GM19467 (cell line): ENCODE results near the gene MSH4.
"Not testable (repeated sequence)": the region's sequence is repeated elsewhere in the genome, so short reads cannot be mapped to it uniquely, and the experiment has no call there.

Experiments used
- ATAC-seq: cut with Tn5 transposase; IDR thresholded peaks from one replicate; pipeline ENCODE4 v1.9.1; 2021; ENCODE audit warnings: mild to moderate bottlenecking, moderate library complexity; ENCODE audit not compliant: unreplicated experiment

Gene MSH4

DNA sequence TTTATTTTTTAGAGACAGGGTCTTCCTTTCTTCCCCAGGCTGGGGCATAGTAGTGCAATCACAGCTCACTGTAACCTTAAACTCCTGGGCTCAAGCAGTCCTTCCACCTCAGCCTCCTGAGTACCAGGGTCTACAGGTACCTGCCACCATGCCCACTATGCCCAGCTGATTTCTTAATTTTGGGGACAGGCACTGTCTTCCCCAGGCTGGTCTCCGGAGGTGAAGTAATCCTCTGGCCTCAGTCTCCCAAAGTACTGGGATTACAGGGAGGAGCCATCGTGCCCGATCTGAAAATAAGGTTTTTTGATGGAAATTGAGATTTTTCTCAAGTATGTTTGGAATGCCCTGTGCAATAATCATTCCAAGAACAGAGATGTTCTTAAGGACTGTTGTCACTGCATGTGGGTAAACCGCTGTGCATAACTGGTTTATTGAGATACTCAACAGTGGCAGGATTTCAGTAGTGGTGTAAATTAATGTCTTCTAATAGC, 934 bp upstream of the MSH4 start:
- ATAC-seq = no peak

DNA sequence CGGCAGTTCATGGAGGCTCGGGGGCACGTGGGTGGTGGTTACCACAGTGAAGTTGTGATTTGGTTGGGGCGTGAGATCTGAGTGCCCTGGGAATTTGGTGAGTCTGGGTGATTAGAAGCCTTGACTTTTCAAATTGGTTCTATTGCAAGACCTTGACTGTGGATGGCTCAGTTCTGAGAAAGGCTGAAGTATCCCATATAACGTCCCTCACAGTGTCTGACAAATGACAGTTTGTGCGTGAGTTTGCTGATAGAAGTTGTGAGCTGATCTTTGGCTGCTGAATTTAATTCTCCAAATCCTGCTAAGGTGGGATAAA, 549 bp downstream of the MSH4 start:
- no peak for ATAC-seq

DNA sequence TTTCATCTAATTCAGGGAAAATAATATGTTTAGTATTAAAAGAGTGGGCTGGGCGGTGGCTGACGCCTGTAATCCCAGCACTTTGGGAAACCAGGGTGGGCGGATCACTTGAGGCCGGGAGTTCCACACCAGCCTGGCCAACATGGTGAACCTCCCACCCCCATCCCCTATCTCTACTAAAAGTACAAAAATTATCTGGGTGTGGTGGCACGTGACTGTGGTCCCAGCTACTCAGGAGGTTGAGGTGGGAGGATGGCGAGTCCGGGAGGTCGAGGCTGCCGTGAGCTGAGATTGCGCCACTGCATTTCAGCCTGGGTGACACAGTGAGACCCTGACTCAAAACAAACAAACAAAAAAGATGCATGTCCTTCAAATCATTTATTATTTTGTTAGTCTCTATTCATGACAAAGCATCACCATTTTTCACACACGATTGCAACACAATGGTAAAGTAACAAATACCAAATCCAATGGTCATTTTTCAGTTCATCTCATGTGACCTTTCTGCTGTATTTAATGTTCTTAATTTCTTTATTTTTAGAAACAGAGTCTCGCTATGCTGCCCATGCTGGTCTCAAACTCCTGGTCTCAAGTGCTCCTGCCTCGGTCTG, 1.0 kb downstream of the MSH4 start:
- ATAC-seq = no peak

DNA sequence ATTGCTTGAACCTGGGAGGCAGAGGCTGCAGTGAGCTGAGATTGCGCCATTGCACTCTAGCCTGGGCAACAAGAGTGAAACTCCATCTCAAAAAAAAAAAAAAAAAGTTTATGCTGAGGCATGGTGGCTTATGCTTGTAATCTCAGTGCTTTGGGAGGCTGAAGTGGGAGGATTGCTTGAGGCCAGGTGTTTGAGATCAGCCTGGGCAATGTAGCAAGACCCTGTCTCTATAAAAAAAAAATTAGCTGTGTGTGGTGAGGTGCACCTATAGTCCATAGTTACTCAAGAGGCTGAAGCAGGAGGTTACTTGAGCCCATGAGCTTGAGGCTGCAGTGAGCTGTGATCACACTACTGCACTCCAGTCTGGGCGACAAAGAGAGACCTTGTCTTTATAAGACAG, 4.8 kb downstream of the MSH4 start:
- ATAC-seq = not testable (repeated sequence)

DNA sequence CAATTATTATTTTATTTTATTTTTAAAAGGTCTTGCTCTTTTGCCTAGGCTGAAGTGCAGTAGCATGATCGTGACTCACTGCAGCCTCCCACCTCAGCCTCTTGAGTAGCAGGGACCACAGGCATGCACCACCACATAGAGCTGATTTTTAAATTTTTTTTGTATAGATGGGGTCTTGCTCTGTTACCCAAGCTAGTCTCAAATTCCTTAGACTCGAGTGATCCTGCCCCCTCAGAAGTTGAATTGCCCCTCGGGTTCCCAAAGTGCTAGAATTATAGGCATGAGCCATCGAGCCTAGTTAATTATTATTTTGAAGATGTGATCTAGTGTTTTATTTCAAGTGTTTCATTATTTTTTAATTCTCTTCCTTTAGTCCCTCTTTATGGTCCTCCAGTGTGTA, 12.2 kb downstream of the MSH4 start:
- no peak for ATAC-seq

DNA sequence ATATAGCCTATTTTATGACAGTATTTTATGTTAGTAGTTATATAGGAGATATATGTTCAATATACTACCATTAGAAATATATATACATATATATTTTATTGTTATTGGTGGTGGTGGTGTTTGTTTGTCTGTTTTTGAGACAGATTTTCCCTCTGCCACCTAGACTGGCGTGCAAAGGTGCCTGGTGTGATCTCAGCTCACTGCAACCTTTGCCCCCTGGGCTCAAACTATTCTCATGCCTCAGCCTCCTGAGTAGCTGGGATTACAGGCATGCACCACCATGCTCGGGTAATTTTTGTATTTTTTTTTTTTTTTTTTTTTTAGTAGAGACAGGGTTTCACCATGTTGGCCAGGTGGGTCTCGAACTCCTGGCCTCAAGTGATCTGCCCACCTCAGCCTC, 13.4 kb downstream of the MSH4 start:
- not testable (repeated sequence) for ATAC-seq

DNA sequence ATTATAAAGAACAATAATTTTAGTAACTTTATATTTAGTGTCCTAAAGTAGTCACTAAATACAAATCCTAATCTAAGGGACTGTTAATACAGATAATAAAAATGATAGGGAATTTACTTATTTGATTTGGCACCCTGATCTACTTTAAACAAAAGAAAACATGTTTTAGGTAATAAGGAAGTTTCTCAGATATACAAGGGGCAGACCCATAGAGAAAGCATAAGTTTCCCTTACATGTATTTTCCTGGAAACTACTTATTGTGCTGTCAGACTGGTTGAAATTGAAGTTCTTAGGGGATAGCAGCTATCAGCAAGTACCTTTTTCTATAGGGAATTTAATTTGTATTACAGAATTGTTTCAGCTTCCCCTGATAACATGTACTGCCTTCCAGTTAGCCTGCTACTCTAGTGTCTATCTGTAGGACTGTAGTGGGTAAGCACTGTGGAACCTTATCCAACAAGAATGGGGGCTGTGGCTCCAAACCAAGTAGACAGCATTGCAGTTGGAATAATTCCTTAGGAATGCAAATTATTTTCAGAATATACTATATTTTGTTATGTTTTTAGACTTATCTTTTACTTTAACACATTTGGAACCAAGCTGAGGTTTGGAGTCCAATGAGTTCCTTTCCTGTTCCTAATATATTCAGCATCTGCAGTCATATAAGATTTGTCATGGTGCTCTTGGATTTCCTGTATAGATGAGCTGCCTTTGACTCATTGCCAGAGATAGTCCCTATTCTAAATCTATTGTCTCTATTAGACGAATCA, 14.7 kb downstream of the MSH4 start:
- no peak for ATAC-seq

DNA sequence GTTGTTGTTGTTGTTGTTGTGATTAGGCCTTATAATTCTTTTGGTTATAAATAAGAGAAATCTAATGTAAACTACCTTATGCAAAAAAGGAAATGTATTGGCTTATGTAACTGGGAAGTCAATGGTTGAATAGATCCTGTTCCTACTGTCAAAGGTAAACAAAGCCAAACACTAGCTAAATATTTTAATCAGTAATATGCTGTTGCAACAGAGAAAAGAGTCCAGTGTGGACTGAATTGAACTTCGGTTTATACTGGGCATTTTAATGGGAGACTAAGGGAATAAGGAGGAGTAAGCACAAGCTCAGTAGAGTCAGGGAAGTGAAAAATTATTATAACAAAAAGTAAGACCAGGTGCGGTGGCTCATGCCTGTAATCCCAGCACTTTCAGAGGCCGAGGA, 15.4 kb downstream of the MSH4 start:
- ATAC-seq = no peak

DNA sequence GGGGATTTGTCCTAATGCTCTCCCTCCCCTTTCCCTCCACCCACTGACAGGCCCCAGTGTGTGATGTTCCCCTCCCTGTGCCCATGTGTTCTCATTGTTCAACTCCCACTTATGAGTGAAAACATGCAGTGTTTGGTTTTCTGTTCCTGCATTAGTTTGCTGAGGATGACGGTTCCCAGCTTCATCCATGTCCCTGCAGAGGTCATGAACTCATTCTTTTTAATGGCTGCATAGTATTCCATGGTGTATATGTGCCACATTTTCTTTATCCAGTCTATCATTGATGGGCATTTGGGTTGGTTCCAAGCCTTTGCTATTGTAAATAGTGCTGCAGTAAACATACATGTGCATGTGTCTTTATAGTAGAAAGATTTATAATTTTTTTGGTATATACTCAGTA, 26.9 kb downstream of the MSH4 start:
- ATAC-seq = not testable (repeated sequence)

DNA sequence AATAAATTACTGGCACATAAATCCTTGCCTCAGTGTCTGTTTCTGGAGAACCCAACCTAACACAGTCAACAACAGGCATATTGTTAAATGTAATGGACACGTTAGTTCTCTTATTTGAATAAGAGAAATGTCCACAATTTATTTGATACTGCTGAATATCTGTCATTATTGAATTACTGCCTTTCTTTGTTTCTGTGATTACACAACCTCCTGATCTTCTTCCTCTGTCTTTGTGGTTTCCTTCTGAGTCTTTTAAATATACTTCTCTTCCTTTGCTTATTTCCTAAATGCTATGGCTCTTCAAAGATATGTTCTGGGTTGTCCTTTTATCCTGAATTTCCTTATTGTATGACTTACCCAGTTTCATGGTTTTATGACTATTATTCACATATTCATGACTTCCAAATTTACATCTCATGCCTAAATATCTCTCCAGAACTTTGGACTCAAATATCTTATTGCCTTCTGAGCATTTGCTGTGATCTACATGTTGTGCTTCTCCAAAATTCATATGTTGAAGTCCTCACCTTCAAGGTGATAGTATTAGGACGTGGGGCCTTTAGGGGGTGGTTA, 39.9 kb downstream of the MSH4 start:
- no peak for ATAC-seq

DNA sequence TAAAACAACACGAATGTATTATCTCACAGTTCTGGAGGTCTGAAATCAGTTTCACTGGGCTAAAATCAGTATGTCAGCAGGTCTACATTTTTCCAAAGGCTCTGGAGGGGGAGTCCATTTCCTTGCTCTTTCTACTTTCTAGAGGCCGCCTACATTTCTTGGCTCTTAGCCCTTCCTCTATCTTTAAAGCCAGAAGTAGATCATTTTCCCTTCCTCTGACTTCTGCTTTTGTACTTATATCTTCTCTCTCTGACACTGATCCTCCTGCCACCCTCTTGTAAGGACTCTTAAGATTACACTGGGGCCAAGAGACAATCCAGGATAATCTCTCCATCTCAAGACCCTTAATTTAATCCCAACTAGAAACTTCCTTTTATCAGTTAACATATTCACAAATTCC, 41.4 kb downstream of the MSH4 start:
- ATAC-seq = no peak

DNA sequence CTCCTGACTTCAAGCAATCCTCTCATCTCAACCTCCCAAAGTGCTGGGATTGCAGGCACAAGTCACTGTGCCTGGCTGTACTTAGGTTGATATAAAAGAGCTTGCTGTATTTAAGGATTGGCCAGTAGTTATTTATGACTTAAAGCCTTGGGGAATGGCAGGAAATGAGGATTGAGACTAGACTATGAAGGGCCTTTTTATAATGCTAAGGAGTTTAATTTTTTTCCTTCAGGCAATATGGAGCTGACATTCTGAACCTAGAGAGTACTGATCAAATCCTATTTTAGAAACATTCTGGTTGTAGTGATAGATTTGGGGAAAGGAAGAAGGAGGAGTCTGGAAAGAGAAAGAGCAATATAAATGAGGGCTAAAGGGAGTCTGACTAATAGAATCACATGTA, 44.7 kb downstream of the MSH4 start:
- no peak for ATAC-seq

DNA sequence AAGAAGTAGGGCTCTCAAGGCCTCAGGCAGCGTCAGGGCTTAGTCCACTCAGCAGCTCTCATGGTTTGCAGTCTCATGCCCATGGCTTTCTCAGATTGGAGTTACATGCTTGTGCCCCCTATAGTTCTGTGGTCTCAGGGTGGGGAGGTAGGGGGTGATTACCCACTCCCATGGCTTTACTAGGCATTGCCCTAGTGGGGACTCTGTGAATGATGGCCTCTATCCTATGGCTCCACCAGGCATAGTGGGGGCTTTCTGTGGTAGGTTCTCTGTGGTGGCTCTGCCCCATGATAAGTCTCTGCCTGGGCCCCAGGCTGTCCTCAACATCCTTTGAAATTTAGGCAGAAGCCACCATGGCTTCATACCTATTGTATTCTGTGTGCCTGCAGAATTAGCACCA, 48.9 kb downstream of the MSH4 start:
- no peak for ATAC-seq

DNA sequence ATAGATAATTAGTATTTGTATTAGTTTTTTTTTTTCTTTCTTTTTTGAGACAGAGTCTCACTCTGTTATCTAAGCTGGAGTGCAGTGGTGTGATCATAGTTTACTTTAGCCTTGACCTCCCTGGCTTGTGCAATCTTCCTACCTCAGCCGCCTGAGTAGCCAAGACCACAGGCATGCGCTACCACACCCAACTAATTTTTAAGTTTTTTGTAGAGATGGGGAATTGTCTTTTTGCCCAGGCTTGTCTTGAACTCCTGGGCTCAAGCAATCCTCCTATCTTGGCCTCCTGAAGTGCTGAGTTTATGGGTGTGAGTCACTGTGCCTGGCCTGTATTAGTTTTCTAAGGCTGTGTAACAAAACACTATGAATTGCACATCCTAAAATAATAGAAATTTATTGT, 58.3 kb downstream of the MSH4 start:
- ATAC-seq = no peak

DNA sequence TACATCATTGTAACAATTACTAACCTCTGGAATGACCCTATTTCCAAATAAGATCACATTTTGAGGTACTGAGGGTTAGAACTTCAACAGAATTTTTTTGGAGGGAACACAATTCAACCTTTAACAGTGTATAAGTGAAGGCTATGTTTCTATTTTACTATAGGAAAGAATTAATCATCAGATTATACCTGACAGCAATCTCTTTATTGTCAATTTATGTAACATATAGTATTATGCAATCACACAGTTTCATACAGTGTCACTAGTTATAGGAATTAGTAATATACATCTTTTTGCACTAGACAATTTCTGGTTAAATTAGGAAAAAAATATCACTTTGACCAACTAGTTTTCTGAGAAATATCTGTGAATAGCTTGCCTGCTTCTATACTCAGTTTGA, 59.1 kb downstream of the MSH4 start:
- ATAC-seq = no peak

DNA sequence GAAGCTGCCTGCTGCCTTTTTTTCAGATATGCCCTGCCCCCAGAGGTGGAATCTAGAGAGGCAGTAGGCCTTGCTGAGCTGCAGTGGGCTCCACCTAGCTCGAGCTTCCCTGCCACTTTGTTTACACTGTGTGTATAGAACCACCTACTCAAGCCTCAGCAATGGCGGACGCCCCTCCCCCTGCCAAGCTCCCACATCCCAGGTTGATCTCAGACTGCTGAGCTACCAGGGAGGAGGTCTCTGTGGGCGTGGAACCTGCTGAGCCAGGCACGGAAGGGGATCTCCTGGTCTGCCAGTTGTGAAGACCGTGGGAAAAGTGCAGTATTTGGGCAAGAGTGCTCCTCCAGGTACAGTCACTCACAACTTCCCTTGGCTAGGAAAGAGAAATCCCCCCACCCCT, 65.1 kb downstream of the MSH4 start:
- ATAC-seq = no peak

DNA sequence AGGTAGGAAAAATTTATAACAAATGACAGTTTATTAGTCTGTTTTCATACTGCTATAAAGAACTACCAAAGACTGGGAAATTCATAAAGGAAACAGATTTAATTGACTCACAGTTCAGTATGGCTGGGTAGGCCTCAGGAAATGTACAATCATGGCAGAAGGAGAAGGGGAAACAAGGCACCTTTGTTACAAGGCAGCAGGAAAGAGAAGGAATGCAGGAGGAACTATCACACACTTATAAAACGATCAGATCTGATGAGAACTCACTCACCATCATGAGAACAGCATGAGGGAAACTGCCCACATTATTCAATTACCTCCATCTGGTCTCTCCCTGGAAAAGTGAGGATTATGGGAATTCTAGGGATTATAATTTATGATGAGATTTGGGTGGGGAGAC, 74.3 kb downstream of the MSH4 start:
- no peak for ATAC-seq

DNA sequence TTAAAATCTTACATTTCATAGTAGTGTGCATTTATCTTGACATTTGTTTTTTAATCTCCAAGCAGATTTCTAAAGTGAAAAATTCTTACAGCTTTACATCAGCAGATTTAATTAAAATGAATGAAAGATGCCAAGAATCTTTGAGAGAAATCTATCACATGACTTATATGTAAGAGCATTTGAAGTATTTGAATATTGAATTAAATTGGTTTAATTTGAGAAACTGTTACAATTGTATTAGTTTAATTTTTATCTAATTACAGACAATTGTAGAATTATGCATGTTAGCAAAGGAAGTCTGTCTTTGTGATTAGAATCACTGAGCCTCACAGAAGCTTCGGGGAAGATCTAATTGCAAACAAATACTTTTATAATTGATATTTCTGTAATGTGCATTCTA, 83.3 kb downstream of the MSH4 start:
- ATAC-seq = no peak

DNA sequence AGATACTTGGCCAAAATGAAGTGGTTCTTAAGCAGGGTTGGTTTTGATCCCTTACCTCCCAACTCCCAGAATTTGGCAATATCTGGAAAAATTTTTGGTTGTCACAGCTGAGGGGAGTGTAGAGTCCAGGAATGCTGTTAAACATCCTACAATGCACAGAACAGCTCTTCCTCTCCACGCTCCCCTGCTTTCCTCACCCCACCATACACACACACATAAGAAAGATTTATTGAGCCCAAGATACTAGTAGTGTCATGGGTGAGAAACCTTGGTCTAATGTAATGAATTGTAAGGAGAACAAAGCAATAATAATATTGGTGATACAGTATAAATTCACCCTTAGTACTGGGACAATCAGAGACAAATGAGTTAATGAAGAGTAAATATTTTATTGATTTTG, 87.8 kb downstream of the MSH4 start:
- ATAC-seq = no peak

DNA sequence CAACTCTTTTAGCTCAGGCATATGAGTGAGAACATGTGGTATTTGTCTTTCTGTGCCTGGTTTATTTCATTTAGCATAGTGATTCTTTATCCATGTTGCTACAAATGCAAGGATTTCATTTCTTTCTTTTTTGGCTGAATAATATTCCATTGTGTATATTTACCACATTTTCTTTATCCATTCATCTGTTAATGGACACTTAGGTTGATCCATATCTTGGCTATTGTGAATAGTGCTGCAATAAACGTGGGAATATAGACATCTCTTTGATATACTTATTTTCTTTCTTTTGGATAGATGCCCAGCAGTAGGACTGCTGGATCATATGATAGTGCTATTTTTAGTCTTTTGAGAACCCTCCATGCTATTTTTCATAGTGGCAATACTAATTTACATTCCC, 104.7 kb downstream of the MSH4 start:
- ATAC-seq = no peak

DNA sequence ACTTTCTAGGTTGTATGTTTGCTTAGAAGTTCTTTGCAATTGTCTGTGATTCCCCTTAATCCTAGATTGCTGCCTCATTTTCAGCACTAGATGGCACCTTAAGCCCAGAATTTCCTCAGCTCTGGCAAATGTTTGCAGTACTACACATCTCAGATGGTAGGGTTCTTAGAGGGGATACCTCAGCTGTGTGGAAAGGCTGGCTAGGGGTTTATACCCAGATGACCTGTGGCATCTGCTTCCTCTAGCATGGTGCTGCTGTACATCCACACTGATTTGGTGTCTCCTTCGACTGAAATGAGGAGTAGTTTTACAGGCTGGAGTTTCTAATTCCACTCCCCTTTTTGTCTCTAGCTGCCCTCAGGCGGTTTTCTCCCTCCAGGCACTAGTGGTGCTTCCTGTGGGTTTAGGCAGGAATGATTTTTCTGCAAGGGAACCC, 112.1 kb downstream of the MSH4 start:
- ATAC-seq = no peak

DNA sequence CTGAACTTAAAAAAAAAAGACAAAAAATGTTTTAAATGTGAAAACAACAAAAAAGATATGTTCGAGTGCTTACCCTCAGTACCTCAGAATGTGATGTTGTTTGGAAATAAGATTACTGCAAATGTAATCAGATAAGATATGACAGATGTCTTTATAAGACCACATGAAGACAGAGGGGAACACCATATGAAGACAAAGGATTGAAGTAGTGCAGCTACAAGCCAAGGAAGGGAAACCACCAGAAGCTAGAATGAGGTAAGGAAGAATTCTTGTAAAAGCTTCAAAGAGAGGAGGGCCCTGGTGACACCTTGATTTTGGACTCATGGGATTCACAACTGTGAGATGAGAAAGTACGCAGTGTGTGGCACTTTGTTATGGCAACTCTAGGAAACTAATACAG, 120.2 kb downstream of the MSH4 start:
- no peak for ATAC-seq

DNA sequence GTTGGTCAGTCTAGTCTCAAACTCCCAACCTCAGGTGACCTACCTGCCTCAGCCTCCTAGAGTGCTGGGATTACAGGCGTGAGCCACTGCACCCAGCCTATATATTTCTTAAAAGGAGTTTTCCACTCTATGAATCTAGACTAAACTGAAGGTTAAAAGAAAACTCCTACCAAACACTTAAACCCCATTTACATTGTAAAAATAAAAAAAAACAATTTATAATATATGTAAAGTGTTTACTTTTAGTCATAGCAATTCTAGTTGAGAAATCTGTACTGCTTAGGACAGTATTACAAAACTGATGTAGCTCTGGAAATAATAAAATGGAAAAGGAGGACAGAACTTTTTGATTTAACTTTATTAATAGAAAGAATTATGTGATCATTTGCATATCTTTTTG, 126.0 kb downstream of the MSH4 start:
- no peak for ATAC-seq
